HG03135 (cell line): Measurements from ENCODE around the gene KLK3.
A peak's percentile ranks its signal among the peaks of the same experiment; 100 is the strongest.

Experiments used
- ATAC-seq: cut with Tn5 transposase; IDR thresholded peaks from one replicate; pipeline ENCODE4 v1.9.1; 2021; ENCODE audit warnings: mild to moderate bottlenecking, moderate library complexity; ENCODE audit not compliant: unreplicated experiment

KLK3 gene

DNA sequence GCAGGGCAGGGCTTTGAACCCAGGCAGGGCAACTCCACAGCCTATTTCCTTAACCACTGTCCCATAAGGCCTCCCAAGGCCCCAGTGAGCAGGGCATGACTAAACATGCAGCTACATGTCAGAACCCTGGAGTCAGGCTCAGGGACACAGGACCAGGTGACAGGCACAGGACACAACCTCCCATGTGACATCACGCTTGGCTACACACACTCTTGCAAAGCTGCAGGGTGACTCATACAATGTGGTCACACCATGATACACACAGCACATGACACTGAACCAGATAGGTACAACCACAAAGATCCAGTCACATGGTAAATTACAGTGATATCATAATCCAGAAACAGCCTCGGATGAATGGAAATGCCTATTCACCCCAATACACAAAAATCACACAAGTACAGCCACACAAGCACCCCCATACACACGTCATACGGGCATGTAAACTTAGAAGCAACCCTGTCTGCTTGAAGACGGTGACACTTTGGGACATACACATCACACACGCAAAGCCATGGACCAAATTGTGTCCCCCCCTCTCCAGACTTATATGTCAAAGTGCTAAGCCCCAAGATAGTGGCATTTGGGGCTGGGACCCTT, 42.0 kb downstream of the KLK3 start:
- ATAC-seq, result peak; percentile 87

DNA sequence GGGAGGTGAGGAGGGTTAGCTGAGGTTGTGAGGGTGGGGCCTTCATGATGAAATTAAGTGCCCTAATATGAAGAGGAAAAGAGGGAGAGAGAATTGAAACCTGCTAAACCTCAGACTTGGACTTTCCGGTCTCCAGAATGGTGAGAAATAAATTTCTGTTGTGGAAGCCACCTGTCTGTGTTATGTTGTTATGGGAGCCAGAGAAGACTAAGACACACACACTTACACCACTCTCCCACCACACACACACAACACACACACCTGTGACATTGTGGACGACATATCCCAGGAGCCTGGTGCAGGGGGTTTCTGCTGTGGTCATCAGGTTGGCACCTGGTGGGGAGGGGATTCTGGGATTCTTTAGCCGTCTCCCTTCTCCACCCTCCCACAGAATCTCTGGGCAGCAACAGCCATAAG, 42.5 kb downstream of the KLK3 start:
- peak; percentile 34 for ATAC-seq

DNA sequence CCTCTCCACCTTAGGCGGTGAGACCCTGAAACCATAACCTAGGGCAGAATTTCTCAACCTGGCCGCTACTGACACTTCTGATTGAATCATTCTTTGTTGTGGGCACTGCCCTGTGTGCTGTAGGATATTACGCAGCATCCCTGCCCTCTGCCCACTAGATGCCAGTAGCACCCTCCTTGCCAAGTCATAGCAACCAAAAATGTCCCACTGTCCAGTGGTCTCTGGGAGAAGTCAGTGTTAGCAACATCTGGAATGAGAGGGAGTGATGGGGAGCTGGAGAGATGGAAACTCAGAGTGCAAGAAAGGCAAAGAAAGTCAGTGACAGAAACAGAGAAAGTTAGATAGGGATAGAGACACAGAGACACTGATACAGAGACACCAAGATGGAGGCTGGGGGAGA, 42.9 kb downstream of the KLK3 start:
- ATAC-seq, result no peak

DNA sequence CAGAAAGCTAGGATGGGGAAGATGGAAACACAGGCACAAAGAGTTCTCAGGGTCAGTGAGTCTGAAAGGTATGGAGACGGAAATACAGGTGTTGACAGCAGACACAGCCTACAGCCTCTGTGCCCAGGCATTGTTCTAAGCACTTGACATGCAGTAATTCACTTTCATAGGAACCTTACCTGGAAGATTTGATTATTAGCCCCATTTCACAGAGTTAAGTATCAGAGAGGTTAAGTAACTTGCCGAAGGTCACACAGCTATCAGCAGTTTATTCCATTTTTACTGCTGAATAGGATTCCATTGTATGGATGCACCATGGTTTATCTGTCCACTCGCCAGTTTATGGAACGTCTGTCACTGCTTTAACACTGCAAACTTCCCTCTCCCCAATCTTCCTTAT, 43.3 kb downstream of the KLK3 start:
- ATAC-seq, result no peak

DNA sequence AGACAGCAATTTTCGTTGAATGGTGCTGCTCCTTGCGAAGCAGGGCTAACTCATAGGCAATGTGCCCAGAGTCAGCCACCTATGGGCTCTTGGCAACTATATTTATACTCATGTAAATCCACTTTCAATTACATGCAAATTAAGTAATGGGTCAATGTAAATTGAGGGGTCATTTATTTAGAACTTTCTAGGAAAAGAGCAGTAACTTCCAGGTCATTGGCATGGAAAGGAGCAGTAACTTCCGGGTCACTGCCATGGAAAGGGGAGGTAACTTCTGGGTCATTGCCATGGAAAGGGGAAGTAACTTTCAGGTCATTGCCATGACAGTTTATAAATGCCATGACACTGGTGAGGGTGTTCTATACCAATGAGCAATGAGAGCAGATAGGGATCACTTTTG, 44.9 kb downstream of the KLK3 start:
- ATAC-seq, result no peak

DNA sequence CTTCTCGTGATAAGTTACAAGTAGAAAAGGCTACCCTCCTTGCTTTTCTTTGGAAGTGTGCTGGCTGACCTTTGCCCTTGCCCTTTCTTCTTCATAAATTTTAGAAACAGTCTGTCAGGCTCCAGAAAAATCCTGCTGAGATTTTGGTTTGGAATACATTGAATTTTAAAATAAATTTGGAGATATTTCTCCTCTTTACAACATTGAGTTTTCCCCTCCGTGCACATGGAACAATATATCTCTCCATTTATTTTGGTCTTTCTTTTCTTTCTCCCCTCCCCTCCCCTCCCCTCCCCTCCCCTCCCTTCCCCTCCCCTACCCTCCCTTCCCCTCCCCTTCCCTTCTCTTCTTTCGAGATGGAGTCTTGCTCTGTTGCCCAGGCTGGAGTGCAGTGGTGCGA, 47.9 kb downstream of the KLK3 start:
- no peak for ATAC-seq

DNA sequence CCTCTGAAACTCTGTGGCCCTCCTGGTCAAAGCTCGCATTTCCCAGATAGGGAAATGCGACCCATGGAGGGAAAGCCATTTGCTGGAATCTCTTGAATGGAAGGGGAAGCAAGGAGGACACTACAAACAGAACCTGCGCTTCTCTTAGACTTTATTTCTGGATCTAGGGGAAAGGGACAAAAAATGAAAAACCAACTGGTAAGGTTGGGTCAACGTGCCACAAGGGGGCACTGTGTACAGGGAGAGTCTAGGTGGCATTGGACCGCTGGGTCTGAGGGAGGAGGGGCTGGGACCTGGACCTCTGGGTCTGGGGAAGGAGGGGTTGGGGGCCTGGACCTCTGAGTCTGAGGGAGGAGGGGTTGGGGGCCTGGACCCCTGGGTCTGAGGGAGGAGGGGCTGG, 51.5 kb downstream of the KLK3 start:
- no peak for ATAC-seq

DNA sequence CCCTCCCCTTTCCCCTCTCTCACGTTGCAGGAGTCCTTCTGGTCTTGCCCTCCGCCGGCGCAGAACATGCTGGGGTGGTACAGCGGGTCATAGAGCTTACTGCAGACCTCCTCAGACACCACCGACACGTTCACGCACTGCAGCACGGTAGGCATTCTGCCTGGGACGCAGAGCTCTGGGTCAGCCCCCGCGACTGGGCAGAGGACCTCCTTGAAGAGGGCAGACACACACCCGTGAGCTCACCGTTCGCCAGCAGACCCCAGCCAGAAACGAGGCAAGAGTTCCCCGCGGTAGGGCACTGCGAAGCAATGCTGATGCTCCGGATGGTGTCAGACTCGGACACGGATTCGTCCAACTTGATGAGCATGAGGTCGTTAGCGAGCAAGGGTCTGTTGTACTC, 53.6 kb downstream of the KLK3 start:
- ATAC-seq, result no peak

DNA sequence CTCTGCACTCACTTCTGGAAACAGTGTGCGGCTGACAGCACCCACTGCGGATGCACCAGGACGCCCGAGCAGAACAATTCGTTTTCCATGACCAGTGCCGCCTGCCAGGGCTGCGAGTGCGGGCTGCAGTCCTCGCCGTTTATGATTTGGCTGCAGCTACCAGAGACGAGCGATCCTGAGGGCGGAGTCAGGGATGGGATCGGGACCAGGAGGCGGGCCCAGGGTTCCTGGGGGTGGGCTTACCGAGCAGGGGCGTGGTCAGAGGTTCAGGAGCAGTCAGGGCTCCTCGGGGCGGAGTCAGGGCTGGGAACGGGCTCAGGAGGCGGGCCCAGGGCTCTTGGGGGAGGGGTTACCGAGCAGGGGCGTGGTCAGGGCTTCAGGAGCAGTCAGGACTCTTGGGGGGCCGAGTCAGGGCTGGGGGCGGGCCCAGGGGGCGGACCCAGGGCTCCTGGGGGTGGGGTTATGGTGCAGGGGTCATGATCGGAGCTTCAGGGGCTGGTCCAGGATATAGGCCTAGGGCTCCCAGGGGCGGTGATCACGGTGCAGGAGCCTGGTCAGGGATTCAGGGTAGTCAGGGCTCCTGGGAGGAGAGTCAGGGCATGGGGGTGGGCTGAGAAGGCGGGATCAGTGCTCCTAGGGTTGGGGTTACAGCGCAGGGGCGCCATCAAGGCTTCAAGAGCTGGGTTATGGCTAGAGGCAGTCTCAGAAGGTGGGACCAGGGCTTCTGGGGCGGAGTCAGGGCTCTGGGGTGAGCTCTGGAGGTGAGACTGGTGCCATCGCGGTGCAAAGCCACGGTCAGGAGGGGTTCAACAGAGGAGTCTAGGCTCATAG, 54.7 kb downstream of the KLK3 start:
- peak; percentile 62 for ATAC-seq
